GM12891 (cell line): ENCODE results near the gene CCDC112. TPM values are rescaled to one million over a fixed set of nuclear protein-coding genes. Genes with fewer than 3 reads are reported as not detected.
A peak's percentile ranks its signal among the peaks of the same experiment; 100 is the strongest.

ENCODE experiments used
- DNase-seq: peaks from one replicate; pipeline ENCODE4 v3.0.0; 2011; ENCODE audit warnings: low spot score; ENCODE audit not compliant: insufficient read length
- FAIRE-seq: peaks from 2 replicates; lab custom pipeline; 2011; peaks lifted over from hg19 to GRCh38; lab: Jason Lieb, UNC
- PAX5 ChIP-seq: IDR thresholded peaks from 2 replicates; pipeline ENCODE4 v1.6.1; 2011; ENCODE audit warnings: low read length, moderate library complexity, mild to moderate bottlenecking; ENCODE audit not compliant: insufficient read depth, severe bottlenecking
- POLR2A ChIP-seq: IDR thresholded peaks from 2 replicates; pipeline ENCODE4 v1.6.1; 2011; ENCODE audit warnings: low read depth, low read length, control low read depth
- POLR2AphosphoS5 ChIP-seq: IDR thresholded peaks from 2 replicates; pipeline ENCODE4 v1.6.1; 2011; ENCODE audit warnings: low read depth, low read length, control low read depth
- POU2F2 ChIP-seq: IDR thresholded peaks from 2 replicates; pipeline ENCODE4 v1.6.1; 2011; ENCODE audit warnings: low read depth, mild to moderate bottlenecking, control low read depth, low read length, moderate library complexity
- SPI1 ChIP-seq: IDR thresholded peaks from 2 replicates; pipeline ENCODE4 v1.6.1; 2011; ENCODE audit warnings: low read depth, low read length, control low read depth
- TAF1 ChIP-seq: IDR thresholded peaks from 2 replicates; pipeline ENCODE4 v1.6.1; 2011; ENCODE audit warnings: low read depth, low read length, control low read depth
- polyA plus RNA-seq: library from polyadenylated mRNA; unstranded; fragments of >200 nt; gene quantifications from one replicate; pipeline ENCODE4 v1.2.1, GENCODE V29; 2012; ENCODE audit warnings: low read depth, missing spikeins, inconsistent platforms; ENCODE audit not compliant: missing spikeins

The CCDC112 gene
- polyA plus RNA-seq: 2.8 TPM

- TF ChIP-seq SPI1: no peak
- TF ChIP-seq POU2F2: no peak
- no peak for TF ChIP-seq PAX5
- no peak for TF ChIP-seq POLR2A
- no peak for TF ChIP-seq POLR2AphosphoS5
- TF ChIP-seq TAF1: no peak
- peak; percentile 80 for FAIRE-seq
- peak; percentile 75 for DNase-seq
Observed at GRCh38 chr5:115296124-115297022, at the start of gene CCDC112. Gene CCDC112, minus strand, starts transcription at chr5:115296654. Its CDS starts 111 bp downstream, at chr5:115296543.

- no peak for DNase-seq
- no peak for TF ChIP-seq SPI1
- TF ChIP-seq POU2F2: no peak
- no peak for TF ChIP-seq PAX5
- no peak for TF ChIP-seq POLR2AphosphoS5
- TF ChIP-seq TAF1: no peak
- no peak for FAIRE-seq
Observed at GRCh38 chr5:115345344-115345743, 48.9 kb upstream of the CCDC112 start.

DNA sequence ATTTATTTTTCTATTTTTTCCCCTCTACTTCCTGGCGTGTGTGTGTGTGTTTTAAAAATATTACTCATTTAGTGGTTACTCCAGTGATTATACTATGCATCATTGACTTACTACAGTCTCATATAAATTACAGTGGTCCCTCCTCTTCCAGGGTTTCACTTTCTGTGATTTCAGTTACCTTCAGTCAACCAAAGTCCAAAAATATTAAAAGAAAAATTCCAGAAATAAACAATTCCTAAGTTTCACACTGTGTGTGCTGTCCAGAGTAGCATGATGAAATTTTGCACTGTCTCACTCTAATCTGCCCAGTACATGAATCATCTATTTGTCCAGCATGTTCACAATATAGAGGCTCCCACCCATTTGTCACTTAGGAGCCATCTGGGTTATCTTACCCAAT is 47.4 kb upstream of the CCDC112 start:
- no peak for DNase-seq
- TF ChIP-seq PAX5: no peak
- no peak for TF ChIP-seq POU2F2
- TF ChIP-seq TAF1: no peak
- no peak for TF ChIP-seq POLR2A
- no peak for TF ChIP-seq POLR2AphosphoS5
- no peak for TF ChIP-seq SPI1
- FAIRE-seq: no peak

- no peak for DNase-seq
- TF ChIP-seq PAX5: no peak
- no peak for TF ChIP-seq POU2F2
- no peak for TF ChIP-seq POLR2AphosphoS5
- TF ChIP-seq TAF1: no peak
- TF ChIP-seq SPI1: no peak
- TF ChIP-seq POLR2A: no peak
- FAIRE-seq: no peak
Observed at GRCh38 chr5:115342590-115343377, 46.3 kb upstream of the CCDC112 start.

DNA sequence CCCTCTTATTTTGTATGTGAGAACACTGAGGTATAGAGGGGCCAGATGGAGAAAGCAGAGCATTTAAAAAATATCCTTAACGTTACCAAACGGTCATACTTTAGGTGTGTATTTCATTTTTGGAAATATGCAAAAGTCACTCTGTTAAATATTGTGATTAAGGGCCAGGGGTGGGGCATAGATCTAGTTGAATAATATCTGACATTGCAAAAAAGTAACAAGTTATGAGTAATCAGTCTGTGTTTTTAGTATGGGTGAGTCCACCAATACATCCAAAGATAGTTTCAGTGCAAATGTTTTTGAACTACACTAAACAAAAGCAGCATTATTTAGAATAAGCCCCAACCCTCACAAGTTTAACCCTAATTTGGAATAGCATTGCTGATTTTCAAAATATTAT is 45.3 kb upstream of the CCDC112 start:
- FAIRE-seq (no peak), DNase-seq (no peak)
- TF ChIP-seq POLR2AphosphoS5 (no peak), PAX5 (no peak), TAF1 (no peak), POLR2A (no peak), POU2F2 (no peak), SPI1 (no peak)

DNA sequence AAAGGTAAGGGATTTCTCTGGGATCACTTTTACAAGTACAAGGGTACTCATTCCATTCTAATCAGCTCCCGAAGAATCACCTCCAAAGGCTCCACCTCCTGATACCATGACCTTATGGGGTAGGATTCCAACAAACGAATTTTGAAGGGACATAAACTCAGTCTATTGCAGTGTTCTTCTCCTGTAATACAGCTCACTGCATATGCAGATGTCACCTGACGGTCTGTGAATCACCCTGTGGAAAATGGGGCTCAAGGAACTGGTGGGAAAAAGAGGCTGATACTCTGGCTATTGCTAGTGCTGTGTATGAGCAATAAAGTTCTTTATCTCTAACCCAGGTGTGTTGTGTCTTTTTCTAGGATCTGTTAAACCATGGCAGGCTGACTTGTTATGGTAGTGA is 42.4 kb upstream of the CCDC112 start:
- FAIRE-seq: no peak
- TF ChIP-seq POU2F2 (no peak), TAF1 (no peak), POLR2AphosphoS5 (no peak), SPI1 (no peak), PAX5 (no peak), POLR2A (no peak)
- DNase-seq: no peak

DNA sequence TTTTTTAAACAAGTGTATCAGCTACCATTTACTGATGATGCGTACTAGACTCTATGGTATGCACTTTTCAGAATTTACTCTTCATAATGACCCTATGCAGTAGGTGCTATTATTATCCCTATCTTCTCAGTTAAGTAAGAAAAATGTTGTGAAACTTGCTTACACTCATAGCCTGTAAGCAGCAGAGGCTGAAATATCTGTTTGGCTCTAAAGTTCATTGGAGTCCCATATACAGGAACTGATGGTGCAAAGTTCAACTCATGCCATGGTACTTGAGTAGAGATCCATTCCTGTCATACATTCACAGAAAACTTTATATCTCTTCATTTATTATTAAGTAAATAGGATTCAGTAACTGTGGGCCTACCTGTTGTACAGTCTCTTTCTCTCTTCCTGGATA is 41.4 kb upstream of the CCDC112 start:
- TF ChIP-seq POLR2AphosphoS5: no peak
- TF ChIP-seq POLR2A: no peak
- no peak for TF ChIP-seq PAX5
- TF ChIP-seq TAF1: no peak
- TF ChIP-seq POU2F2: no peak
- TF ChIP-seq SPI1: no peak
- FAIRE-seq (no peak), DNase-seq (no peak)

- no peak for FAIRE-seq
Observed at GRCh38 chr5:115336964-115337363, 40.5 kb upstream of the CCDC112 start.

DNA sequence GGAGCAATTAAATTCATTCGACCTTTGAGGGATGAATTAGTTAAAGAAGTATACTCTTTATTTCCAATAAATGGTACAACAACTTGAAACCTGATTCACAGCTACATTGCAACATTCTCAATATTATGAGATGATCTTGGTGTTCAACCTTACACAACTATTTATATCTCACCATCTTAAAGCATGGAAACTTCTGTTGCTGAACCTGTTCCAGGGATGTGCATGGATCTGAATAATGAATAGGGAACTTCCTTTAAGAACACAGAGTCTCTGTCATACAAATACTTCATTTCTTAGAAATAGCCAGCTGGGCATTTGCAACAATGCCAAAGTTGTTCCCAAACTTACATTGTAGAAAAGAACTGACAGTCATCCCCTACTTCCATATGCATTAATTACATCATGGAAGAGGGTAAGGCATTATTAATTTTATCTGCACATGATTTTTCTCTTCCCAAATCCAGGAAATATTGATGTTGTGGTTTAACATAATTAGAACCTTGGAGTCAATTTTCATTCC is 39.8 kb upstream of the CCDC112 start:
- TF ChIP-seq POLR2A: no peak
- FAIRE-seq (no peak), DNase-seq (no peak)

More at GRCh38 chr5:115336964-115337363, 40.5 kb upstream of the CCDC112 start:
- no peak for DNase-seq
- no peak for TF ChIP-seq PAX5
- TF ChIP-seq POLR2A: no peak
- TF ChIP-seq SPI1: no peak
- TF ChIP-seq TAF1: no peak
- no peak for TF ChIP-seq POU2F2
- no peak for TF ChIP-seq POLR2AphosphoS5
